ACC112 (cell line): Measurements from ENCODE around the gene RAD18.

ENCODE experiments used
- H2AFZ ChIP-seq: fragments of 200-600 bp; sonication (generic); one replicate; pipeline ENCODE4 v1.6.0; 2017; ENCODE audit warnings: antibody characterized with exemption, low read length; ENCODE audit not compliant: unreplicated experiment
- H3K27ac ChIP-seq: fragments of 200-600 bp; sonication (generic); 2 replicates; pipeline ENCODE4 v1.5.1; 2014; ENCODE audit warnings: low read depth, mild to moderate bottlenecking, antibody characterized with exemption, low read length, moderate library complexity
- H3K27me3 ChIP-seq: fragments of 200-600 bp; sonication (generic); 2 replicates; pipeline ENCODE4 v1.6.1; 2014; ENCODE audit warnings: mild to moderate bottlenecking, antibody characterized with exemption, low read length, moderate library complexity, mixed read lengths; ENCODE audit not compliant: insufficient read depth
- H3K36me3 ChIP-seq: fragments of 200-600 bp; sonication (generic); 2 replicates; pipeline ENCODE4 v1.6.1; 2016; ENCODE audit warnings: mild to moderate bottlenecking, antibody characterized with exemption, low read length, moderate library complexity, mixed read lengths; ENCODE audit not compliant: insufficient read depth
- H3K4me1 ChIP-seq: fragments of 200-600 bp; sonication (generic); one replicate; pipeline ENCODE4 v1.6.1; 2016; ENCODE audit warnings: low read length, mixed read lengths; ENCODE audit not compliant: insufficient read depth, unreplicated experiment, control insufficient read depth
- H3K4me3 ChIP-seq: fragments of 200-600 bp; sonication (generic); 2 replicates; pipeline ENCODE4 v1.5.1; 2014; ENCODE audit warnings: mild to moderate bottlenecking, low read depth, low read length
- H3K79me2 ChIP-seq: fragments of 200-600 bp; sonication (generic); one replicate; pipeline ENCODE4 v1.6.0; 2016; ENCODE audit warnings: low read length; ENCODE audit not compliant: control insufficient read depth, unreplicated experiment, insufficient read depth

RAD18 gene

GRCh38 chr3:8848696-8849131, 114.6 kb downstream of the RAD18 start:
- Histone ChIP-seq H3K27ac (peak overlapping the region; percentile 27), H3K27me3 (no peaks in the 10 kb centered on the region), H2AFZ (peak overlapping the region; percentile 56), H3K36me3 (peaks cover 3% of the 10 kb centered on the region; the same call in 1 of the 2 replicates), H3K4me1 (peaks cover 37% of the 10 kb centered on the region), H3K4me3 (no peak overlapping the region), H3K79me2 (no peaks in the 10 kb centered on the region)

GRCh38 chr3:8847317-8847716, 116.0 kb downstream of the RAD18 start:
- no peak overlapping the region for H3K27ac ChIP-seq
- peaks cover 3% of the 10 kb centered on the region; the same call in 1 of the 2 replicates for H3K36me3 ChIP-seq
- H3K79me2 ChIP-seq = no peaks in the 10 kb centered on the region
- H3K4me1 ChIP-seq = peaks cover 33% of the 10 kb centered on the region
- no peak overlapping the region for H2AFZ ChIP-seq
- H3K4me3 ChIP-seq = no peak overlapping the region
- H3K27me3 ChIP-seq = no peaks in the 10 kb centered on the region

- Histone ChIP-seq H3K27ac (peak overlapping the region; percentile 27; the same call in 1 of the 2 replicates), H3K79me2 (no peaks in the 10 kb centered on the region), H2AFZ (no peak overlapping the region), H3K36me3 (peaks cover 3% of the 10 kb centered on the region; the same call in 1 of the 2 replicates), H3K4me1 (peaks cover 22% of the 10 kb centered on the region), H3K27me3 (no peaks in the 10 kb centered on the region), H3K4me3 (no peak overlapping the region)
Observed at GRCh38 chr3:8846176-8846575, 117.1 kb downstream of the RAD18 start.

GRCh38 chr3:8845641-8846040, 117.6 kb downstream of the RAD18 start:
- H3K27ac ChIP-seq = peak overlapping the region; percentile 27; the same call in 1 of the 2 replicates
- H3K27me3 ChIP-seq = no peaks in the 10 kb centered on the region
- peaks cover 21% of the 10 kb centered on the region for H3K4me1 ChIP-seq
- no peaks in the 10 kb centered on the region for H3K79me2 ChIP-seq
- H3K36me3 ChIP-seq = peaks cover 3% of the 10 kb centered on the region; the same call in 1 of the 2 replicates
- no peak overlapping the region for H3K4me3 ChIP-seq
- no peak overlapping the region for H2AFZ ChIP-seq

DNA sequence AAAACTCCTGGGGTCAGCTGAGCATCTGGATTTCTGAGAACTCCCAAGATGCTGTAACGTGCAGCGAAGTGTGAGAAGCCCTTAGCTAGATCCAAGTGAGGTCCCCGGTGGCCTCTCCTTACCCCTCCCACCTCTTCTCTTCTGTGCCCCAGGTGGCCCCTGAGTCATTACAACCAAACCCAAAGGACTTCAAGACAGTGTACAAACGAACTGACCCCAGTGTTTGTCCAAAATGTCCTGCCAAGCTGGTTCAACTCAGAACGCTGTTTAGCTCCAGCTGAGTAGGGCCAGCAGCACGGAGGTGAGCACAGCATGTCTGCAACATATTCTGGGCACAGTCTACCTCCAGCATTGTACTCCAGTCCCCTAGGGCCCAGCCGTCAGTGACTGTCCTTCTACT, 119.9 kb downstream of the RAD18 start:
- Histone ChIP-seq H3K27ac (no peak overlapping the region), H3K36me3 (peaks cover 3% of the 10 kb centered on the region; the same call in 1 of the 2 replicates), H2AFZ (no peak overlapping the region)

DNA sequence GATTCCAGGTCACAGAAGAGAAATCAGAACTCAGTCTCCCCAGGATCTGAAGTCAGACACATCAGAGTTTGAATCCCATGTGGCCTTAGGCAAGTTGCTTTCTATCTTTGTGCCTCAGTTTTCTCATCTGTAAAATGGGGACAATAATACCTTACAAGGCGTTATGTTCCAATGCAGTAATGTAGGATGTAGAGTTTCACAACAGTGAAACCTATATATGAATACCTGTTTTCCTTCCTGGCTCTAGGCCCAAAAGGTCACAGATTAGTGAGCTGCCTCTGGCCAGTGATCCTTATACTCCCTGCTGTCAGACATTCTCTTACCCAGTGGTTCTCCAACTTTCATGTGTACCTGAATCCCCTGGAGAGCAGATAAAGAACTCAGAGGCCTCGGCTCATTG, 121.0 kb downstream of the RAD18 start:
- Histone ChIP-seq H3K36me3 (no peaks in the 10 kb centered on the region), H2AFZ (no peak overlapping the region), H3K79me2 (no peaks in the 10 kb centered on the region), H3K4me1 (peaks cover 18% of the 10 kb centered on the region), H3K27ac (no peak overlapping the region), H3K27me3 (no peaks in the 10 kb centered on the region), H3K4me3 (no peak overlapping the region)

More for the DNA sequence above, 119.9 kb downstream of the RAD18 start:
- Histone ChIP-seq H3K4me3 (no peak overlapping the region), H3K4me1 (peaks cover 13% of the 10 kb centered on the region), H3K27me3 (no peaks in the 10 kb centered on the region), H3K79me2 (no peaks in the 10 kb centered on the region)

GRCh38 chr3:8841472-8841871, 121.8 kb downstream of the RAD18 start:
- no peaks in the 10 kb centered on the region for H3K79me2 ChIP-seq
- no peak overlapping the region for H3K27ac ChIP-seq
- H3K27me3 ChIP-seq = no peaks in the 10 kb centered on the region

GRCh38 chr3:8840556-8840955, 122.7 kb downstream of the RAD18 start:
- Histone ChIP-seq H3K79me2 (no peaks in the 10 kb centered on the region), H3K36me3 (no peaks in the 10 kb centered on the region), H3K4me3 (no peak overlapping the region), H3K27me3 (no peaks in the 10 kb centered on the region), H2AFZ (no peak overlapping the region), H3K27ac (no peak overlapping the region), H3K4me1 (peaks cover 17% of the 10 kb centered on the region)

More at GRCh38 chr3:8841472-8841871, 121.8 kb downstream of the RAD18 start:
- H3K4me3 ChIP-seq = no peak overlapping the region
- H2AFZ ChIP-seq = no peak overlapping the region
- H3K36me3 ChIP-seq = no peaks in the 10 kb centered on the region
- H3K4me1 ChIP-seq = peaks cover 25% of the 10 kb centered on the region

DNA sequence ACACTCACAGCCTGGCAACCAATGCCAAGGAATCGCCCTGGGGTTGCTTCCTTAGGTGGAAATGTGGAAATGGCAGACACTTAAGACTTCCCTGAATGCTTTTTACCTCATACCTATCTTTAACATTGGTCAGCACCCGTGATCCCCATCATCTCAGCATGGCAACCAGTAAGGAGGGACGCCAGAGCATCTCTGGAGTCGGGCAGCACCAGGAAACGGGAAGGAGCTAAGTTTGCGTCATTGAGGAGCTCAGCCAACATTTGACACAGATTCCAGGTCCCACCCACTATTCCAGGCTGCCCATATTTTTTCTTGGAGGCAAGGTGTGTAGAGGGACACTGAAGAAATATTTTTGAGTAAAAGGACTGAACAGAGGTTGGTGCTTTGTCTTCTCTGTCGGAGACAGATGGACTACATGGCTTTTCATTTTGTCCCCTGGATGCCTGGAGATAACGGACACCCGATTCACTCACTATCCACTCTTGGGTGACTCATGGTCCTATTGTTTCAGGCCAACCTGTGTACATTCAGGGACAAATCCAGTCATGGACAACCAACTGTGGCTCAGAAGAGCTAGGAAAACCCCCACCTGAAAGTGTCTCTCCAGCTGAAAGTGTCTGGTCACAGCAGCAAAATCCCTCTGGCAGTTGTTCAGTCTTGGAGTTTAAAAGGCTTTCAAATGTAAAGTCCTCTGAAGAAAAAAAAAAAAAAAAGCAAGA, 123.5 kb downstream of the RAD18 start:
- H3K4me3 ChIP-seq = no peak overlapping the region
- no peaks in the 10 kb centered on the region for H3K36me3 ChIP-seq
- no peaks in the 10 kb centered on the region for H3K79me2 ChIP-seq
- H3K4me1 ChIP-seq = peaks cover 14% of the 10 kb centered on the region
- no peak overlapping the region for H2AFZ ChIP-seq
- H3K27me3 ChIP-seq = no peaks in the 10 kb centered on the region
- no peak overlapping the region for H3K27ac ChIP-seq

GRCh38 chr3:8838765-8839423, 124.4 kb downstream of the RAD18 start:
- Histone ChIP-seq H3K79me2 (no peaks in the 10 kb centered on the region), H3K4me3 (no peak overlapping the region), H3K36me3 (no peaks in the 10 kb centered on the region), H3K27me3 (no peaks in the 10 kb centered on the region), H2AFZ (no peak overlapping the region), H3K4me1 (peaks cover 14% of the 10 kb centered on the region), H3K27ac (no peak overlapping the region)

GRCh38 chr3:8838234-8838633, 125.0 kb downstream of the RAD18 start:
- Histone ChIP-seq H3K27me3 (no peaks in the 10 kb centered on the region), H3K27ac (no peak overlapping the region), H3K4me3 (no peak overlapping the region), H3K4me1 (peaks cover 14% of the 10 kb centered on the region), H3K36me3 (no peaks in the 10 kb centered on the region), H2AFZ (no peak overlapping the region), H3K79me2 (no peaks in the 10 kb centered on the region)
